Measurements from ENCODE around the gene HPX. TPM values are rescaled to one million over a fixed set of nuclear protein-coding genes. Genes with fewer than 3 reads are reported as not detected.
A peak's percentile ranks its signal among the peaks of the same experiment; 100 is the strongest.

The HPX gene
- total and polyA plus RNA-seq, 2 experiments from 2014 or later, result 0.73 to 0.95 TPM

- Histone ChIP-seq H3K27ac (no peak overlapping the region), H3K4me1 (ENCODE audit: low read depth) (no peaks in the 10 kb centered on the region), H3K36me3 (peaks cover 8% of the 10 kb centered on the region), H3K27me3 (no peaks in the 10 kb centered on the region), H3K4me3 (no peak overlapping the region), H3K9me3 (ENCODE audit: low read depth) (no peaks in the 10 kb centered on the region)
- no peak for TF ChIP-seq CTCF (IDR thresholded peaks at IDR 0.05; ENCODE audit: low read depth, low read length)
- DNase-seq (ENCODE audit: low read depth in 1 of 2, low spot score in 1 of 2), result no peak
These were observed 38.2 kb downstream of the HPX start for GRCh38 chr11:6402561-6402981.

- no peak for DNase-seq (ENCODE audit: low read depth in 1 of 2, low spot score in 1 of 2)
- Histone ChIP-seq H3K27me3 (no peaks in the 10 kb centered on the region), H3K4me3 (no peak overlapping the region), H3K36me3 (peaks cover 8% of the 10 kb centered on the region), H3K27ac (no peak overlapping the region), H3K9me3 (ENCODE audit: low read depth) (no peaks in the 10 kb centered on the region), H3K4me1 (ENCODE audit: low read depth) (no peaks in the 10 kb centered on the region)
- TF ChIP-seq CTCF (IDR thresholded peaks at IDR 0.05; ENCODE audit: low read depth, low read length), result no peak
These were observed 38.7 kb downstream of the HPX start for GRCh38 chr11:6402061-6402470.

GRCh38 chr11:6401464-6401863, 39.3 kb downstream of the HPX start:
- TF ChIP-seq CTCF (IDR thresholded peaks at IDR 0.05; ENCODE audit: low read depth, low read length), result no peak

GRCh38 chr11:6400431-6401345, 40.1 kb downstream of the HPX start:
- no peaks in the 10 kb centered on the region for H3K4me1 ChIP-seq (ENCODE audit: low read depth)
- TF ChIP-seq CTCF (IDR thresholded peaks at IDR 0.05; ENCODE audit: low read depth, low read length), result no peak
- no peaks in the 10 kb centered on the region for H3K9me3 ChIP-seq (ENCODE audit: low read depth)
- no peak overlapping the region for H3K4me3 ChIP-seq
- no peak for DNase-seq (ENCODE audit: low read depth in 1 of 2, low spot score in 1 of 2)
- H3K27ac ChIP-seq, result no peak overlapping the region
- peaks cover 8% of the 10 kb centered on the region for H3K36me3 ChIP-seq
- H3K27me3 ChIP-seq, result no peaks in the 10 kb centered on the region

More at GRCh38 chr11:6401464-6401863, 39.3 kb downstream of the HPX start:
- Histone ChIP-seq H3K9me3 (ENCODE audit: low read depth) (no peaks in the 10 kb centered on the region), H3K4me1 (ENCODE audit: low read depth) (no peaks in the 10 kb centered on the region), H3K36me3 (peaks cover 8% of the 10 kb centered on the region), H3K27me3 (no peaks in the 10 kb centered on the region), H3K27ac (no peak overlapping the region), H3K4me3 (no peak overlapping the region)
- DNase-seq (ENCODE audit: low read depth in 1 of 2, low spot score in 1 of 2), result no peak

- peaks cover 4% of the 10 kb centered on the region for H3K36me3 ChIP-seq
- TF ChIP-seq CTCF (IDR thresholded peaks at IDR 0.05; ENCODE audit: low read depth, low read length), result no peak
- no peaks in the 10 kb centered on the region for H3K27me3 ChIP-seq
- DNase-seq (ENCODE audit: low read depth in 1 of 2, low spot score in 1 of 2), result peak in 1 of 2 donors; percentile 61
- H3K9me3 ChIP-seq (ENCODE audit: low read depth), result no peaks in the 10 kb centered on the region
- no peak overlapping the region for H3K27ac ChIP-seq
- no peaks in the 10 kb centered on the region for H3K4me1 ChIP-seq (ENCODE audit: low read depth)
- H3K4me3 ChIP-seq, result no peak overlapping the region
These were observed 43.2 kb downstream of the HPX start for GRCh38 chr11:6397636-6398035.
